Measurements from ENCODE around the gene PRSS36. TPM values are rescaled to one million over a fixed set of nuclear protein-coding genes. Genes with fewer than 3 reads are reported as not detected.
A peak's percentile ranks its signal among the peaks of the same experiment; 100 is the strongest.
"Not testable (repeated sequence)": the region's sequence is repeated elsewhere in the genome, so short reads cannot be mapped to it uniquely, and the experiment has no call there.

PRSS36 gene
- total and polyA plus RNA-seq, 2 of the 4 experiments (the other 2 are of a cell fraction), result 0.18 to 0.55 TPM

- in situ Hi-C loops (cut with MboI; ENCODE audit: low sequenced_read_pairs) (loop anchor here (5.0 to 10.0 kb wide), 2 partner anchors 246 to 678 kb away; partner anchors contain the start of genes ZNF267 and ZNF843), intact Hi-C loops (cut with micrococcal nuclease) (no loop called here), dilution Hi-C loops (cut with HindIII; ENCODE audit: low sequenced_read_pairs, unreplicated experiment) (no loop called here)
- H3K9ac ChIP-seq (ENCODE audit: low read depth, low read length), result no peak overlapping the region
- no peak overlapping the region for H3K4ac ChIP-seq (ENCODE audit: low read depth, low read length)
- H2AK5ac ChIP-seq (ENCODE audit: low read depth, low read length), result no peak overlapping the region
- ATAC-seq (ENCODE audit: low read depth) (no peak), DNase-seq (no peak)
- no peak overlapping the region for H3K23ac ChIP-seq (ENCODE audit: low read depth, low read length)
- peaks cover 89% of the 10 kb centered on the region for H4K20me1 ChIP-seq (ENCODE audit: insufficient read depth, low read length)
- peaks cover 65% of the 10 kb centered on the region for H3K36me3 ChIP-seq (ENCODE audit: control insufficient read depth, insufficient read depth, low read length)
- no peak overlapping the region for H4K5ac ChIP-seq (ENCODE audit: low read depth, low read length)
- no peak overlapping the region for H2BK120ac ChIP-seq (ENCODE audit: low read depth, low read length)
- H2BK5ac ChIP-seq (ENCODE audit: low read depth, low read length, poor library complexity, severe bottlenecking), result no peak overlapping the region
- H2BK20ac ChIP-seq (ENCODE audit: low read depth, low read length), result no peak overlapping the region
- no peak overlapping the region for H3K18ac ChIP-seq (ENCODE audit: low read depth, low read length)
- H3K9me1 ChIP-seq (ENCODE audit: insufficient read depth, low read length), result peaks cover 8% of the 10 kb centered on the region; the same call in 1 of the 2 replicates
- H3K56ac ChIP-seq (ENCODE audit: extremely low read depth, insufficient read depth, low read length), result no peak overlapping the region
- H2AFZ ChIP-seq (replicated peaks; ENCODE audit: low read length, poor library complexity), result no peak overlapping the region
- no peaks in the 10 kb centered on the region for H3K9me3 ChIP-seq (ENCODE audit: control insufficient read depth, insufficient read depth, low read length)
- CTCF ChIA-PET, result no interaction called here
- H3K27ac ChIP-seq (ENCODE audit: insufficient read depth, low read length), result no peak overlapping the region
- no peak overlapping the region for H4K8ac ChIP-seq (ENCODE audit: low read depth in 2 of 2, low read length in 2 of 2)
- POLR2A ChIA-PET (ENCODE audit: unreplicated experiment), result no interaction called here
- H3K4me2 ChIP-seq (ENCODE audit: low read depth, low read length), result no peak overlapping the region
- H2BK15ac ChIP-seq (ENCODE audit: low read depth, low read length), result no peak overlapping the region
- no peak overlapping the region for H4K91ac ChIP-seq (ENCODE audit: insufficient read depth, low read depth, low read length)
- H3K27me3 ChIP-seq (ENCODE audit: control insufficient read depth, insufficient read depth, low read length), result no peaks in the 10 kb centered on the region
- BruUV-seq (replicated peaks), result no TSS peak
- H2AK9ac ChIP-seq (replicated peaks; ENCODE audit: low read depth, low read length, poor library complexity), result no peak overlapping the region
- 83% methylated on average over 5 of the region's 17 CpGs; no CpG with 5 or more reads in 1 of the 2 experiments for WGBS, 2 experiments (ENCODE audit: extremely low coverage in 2 of 2, insufficient read length in 1 of 2)
- peaks cover 32 to 47% of the 10 kb centered on the region in 2 experiments for H3K79me1 ChIP-seq (ENCODE audit: low read depth in 1 of 2, low read length in 2 of 2)
- no peaks in the 10 kb centered on the region for H3K4me1 ChIP-seq (ENCODE audit: control insufficient read depth, insufficient read depth, low read length)
- no peak overlapping the region for H3K4me3 ChIP-seq (ENCODE audit: insufficient read depth, low read depth, low read length)
- TF ChIP-seq RFX5 (IDR thresholded peaks at IDR 0.05; ENCODE audit: low read depth, low read length) (no peak), CEBPB (IDR thresholded peaks at IDR 0.05; ENCODE audit: low read depth, low read length) (peak; percentile 92)
- H3K14ac ChIP-seq (replicated peaks; ENCODE audit: low read depth, low read length), result no peak overlapping the region
Observed at GRCh38 chr16:31196324-31197088, 46.6 kb upstream of the PRSS36 start.

GRCh38 chr16:31195861-31196260 lies 46.0 kb upstream of the PRSS36 start:
- H4K8ac ChIP-seq (ENCODE audit: low read depth in 2 of 2, low read length in 2 of 2); H3K4me1 ChIP-seq (ENCODE audit: control insufficient read depth, insufficient read depth, low read length); H3K56ac ChIP-seq (ENCODE audit: extremely low read depth, insufficient read depth, low read length); H3K14ac ChIP-seq (replicated peaks; ENCODE audit: low read depth, low read length); H2BK20ac ChIP-seq (ENCODE audit: low read depth, low read length); H3K27ac ChIP-seq (ENCODE audit: insufficient read depth, low read length); H2AFZ ChIP-seq (replicated peaks; ENCODE audit: low read length, poor library complexity); H4K91ac ChIP-seq (ENCODE audit: insufficient read depth, low read depth, low read length); dilution Hi-C loops (cut with HindIII; ENCODE audit: low sequenced_read_pairs, unreplicated experiment); H3K9me3 ChIP-seq (ENCODE audit: control insufficient read depth, insufficient read depth, low read length); H2BK5ac ChIP-seq (ENCODE audit: low read depth, low read length, poor library complexity, severe bottlenecking); H2AK5ac ChIP-seq (ENCODE audit: low read depth, low read length); BruUV-seq (replicated peaks); H3K4me3 ChIP-seq (ENCODE audit: insufficient read depth, low read depth, low read length); H3K18ac ChIP-seq (ENCODE audit: low read depth, low read length); H4K5ac ChIP-seq (ENCODE audit: low read depth, low read length); H3K27me3 ChIP-seq (ENCODE audit: control insufficient read depth, insufficient read depth, low read length); intact Hi-C loops (cut with micrococcal nuclease); DNase-seq; H3K4ac ChIP-seq (ENCODE audit: low read depth, low read length); H2BK15ac ChIP-seq (ENCODE audit: low read depth, low read length); H3K23ac ChIP-seq (ENCODE audit: low read depth, low read length); H3K9me1 ChIP-seq (ENCODE audit: insufficient read depth, low read length); H3K4me2 ChIP-seq (ENCODE audit: low read depth, low read length); CTCF ChIA-PET; POLR2A ChIA-PET (ENCODE audit: unreplicated experiment); H3K9ac ChIP-seq (ENCODE audit: low read depth, low read length); H2BK120ac ChIP-seq (ENCODE audit: low read depth, low read length); ATAC-seq (ENCODE audit: low read depth); H2AK9ac ChIP-seq (replicated peaks; ENCODE audit: low read depth, low read length, poor library complexity): not testable (repeated sequence)
- in situ Hi-C loops (cut with MboI; ENCODE audit: low sequenced_read_pairs), result loop anchor here (5.0 to 10.0 kb wide), 2 partner anchors 246 to 679 kb away; partner anchors contain the start of genes ZNF267 and ZNF843
- Histone ChIP-seq H3K36me3 (ENCODE audit: control insufficient read depth, insufficient read depth, low read length) (peaks cover 71% of the 10 kb centered on the region), H4K20me1 (ENCODE audit: insufficient read depth, low read length) (peaks cover 84% of the 10 kb centered on the region), H3K79me1 (ENCODE audit: low read depth in 1 of 2, low read length in 2 of 2) (peaks cover 38 to 54% of the 10 kb centered on the region in 2 experiments)
- WGBS, 2 experiments (ENCODE audit: extremely low coverage in 2 of 2, insufficient read length in 1 of 2), result 93% methylated on average over 7 of the region's 11 CpGs; no CpG with 5 or more reads in 1 of the 2 experiments
